ENCODE measurements around the gene RADIL. TPM values are rescaled to one million over a fixed set of nuclear protein-coding genes. Genes with fewer than 3 reads are reported as not detected.

The RADIL gene
- total RNA-seq, 1 experiment from 2014 or later: 5.6 TPM

- no peaks in the 10 kb centered on the region for H3K27me3 ChIP-seq (ENCODE audit: low read length)
- H4K20me1 ChIP-seq (ENCODE audit: low read length): no peaks in the 10 kb centered on the region
- no peaks in the 10 kb centered on the region for H3K4me1 ChIP-seq (ENCODE audit: insufficient read depth, low read length)
- TF ChIP-seq EZH2 (IDR thresholded peaks at IDR 0.05; ENCODE audit: low read length, unreplicated experiment) (no peak), EZH2phosphoT487 (IDR thresholded peaks at IDR 0.05; ENCODE audit: borderline replicate concordance, low read length) (no peak), CTCF (conservative IDR thresholded peaks at IDR 0.05; ENCODE audit: low read depth, low read length) (no peak)
- intact Hi-C loops (cut with micrococcal nuclease): no loop called here
- no peak overlapping the region for H2AFZ ChIP-seq (ENCODE audit: low read length)
- no peaks in the 10 kb centered on the region for H3K79me2 ChIP-seq (ENCODE audit: low read length)
- no peak overlapping the region for H3K27ac ChIP-seq (ENCODE audit: low read length)
- no peak overlapping the region for H3K4me2 ChIP-seq (ENCODE audit: low read length)
- H3K36me3 ChIP-seq (ENCODE audit: low read depth, low read length): peaks cover 4% of the 10 kb centered on the region; the same call in 1 of the 2 replicates
- DNase-seq (no peak), ATAC-seq (no peak)
- CTCF ChIA-PET: no interaction called here
- no peak overlapping the region for H3K9ac ChIP-seq (ENCODE audit: low read length)
- H3K9me3 ChIP-seq (ENCODE audit: low read length): no peaks in the 10 kb centered on the region
- no TSS peak for BruUV-seq (replicated peaks)
- H3F3A ChIP-seq (ENCODE audit: low read length, unreplicated experiment): no peaks in the 10 kb centered on the region
- POLR2A ChIA-PET (ENCODE audit: unreplicated experiment): no interaction called here
- no peak overlapping the region for H3K4me3 ChIP-seq (ENCODE audit: low read length)
- H3K9me2 ChIP-seq (replicated peaks; ENCODE audit: low read length): no peaks in the 10 kb centered on the region
These were observed 94.1 kb downstream of the RADIL start for GRCh38 chr7:4789194-4790077.

- Histone ChIP-seq H4K20me1 (ENCODE audit: low read length) (no peaks in the 10 kb centered on the region), H3K36me3 (ENCODE audit: low read depth, low read length) (peaks cover 4% of the 10 kb centered on the region; the same call in 1 of the 2 replicates), H3K4me3 (ENCODE audit: low read length) (no peak overlapping the region), H2AFZ (ENCODE audit: low read length) (no peak overlapping the region), H3F3A (ENCODE audit: low read length, unreplicated experiment) (no peaks in the 10 kb centered on the region), H3K27me3 (ENCODE audit: low read length) (no peaks in the 10 kb centered on the region), H3K4me1 (ENCODE audit: insufficient read depth, low read length) (no peaks in the 10 kb centered on the region), H3K9ac (ENCODE audit: low read length) (no peak overlapping the region), H3K27ac (ENCODE audit: low read length) (no peak overlapping the region), H3K9me3 (ENCODE audit: low read length) (no peaks in the 10 kb centered on the region), H3K9me2 (replicated peaks; ENCODE audit: low read length) (no peaks in the 10 kb centered on the region), H3K4me2 (ENCODE audit: low read length) (no peak overlapping the region), H3K79me2 (ENCODE audit: low read length) (no peaks in the 10 kb centered on the region)
- intact Hi-C loops (cut with micrococcal nuclease): no loop called here
- CTCF ChIA-PET: no interaction called here
- no peak for DNase-seq
- POLR2A ChIA-PET (ENCODE audit: unreplicated experiment): no interaction called here
- TF ChIP-seq CTCF (conservative IDR thresholded peaks at IDR 0.05; ENCODE audit: low read depth, low read length) (no peak), EZH2phosphoT487 (IDR thresholded peaks at IDR 0.05; ENCODE audit: borderline replicate concordance, low read length) (no peak), EZH2 (IDR thresholded peaks at IDR 0.05; ENCODE audit: low read length, unreplicated experiment) (no peak)
- ATAC-seq: no peak
- BruUV-seq (replicated peaks): no TSS peak
These were observed 94.8 kb downstream of the RADIL start for GRCh38 chr7:4788627-4789189.

All from PC-3 (cell line).